G401 (cell line): ENCODE data around the gene PEX14. TPM values are rescaled to one million over a fixed set of nuclear protein-coding genes. Genes with fewer than 3 reads are reported as not detected.

ENCODE experiments used
- DNase-seq: peaks from one replicate; pipeline ENCODE4 v3.0.0-alpha.2; 2015; ENCODE audit warnings: low spot score
- in situ Hi-C: cut with HindIII; loops from 2 replicates; pipeline ENCODE4 v1.10.0; 2016; ENCODE audit warnings: low sequenced_read_pairs, mixed read lengths
- total RNA-seq: library from RNA; depleted of rRNA; stranded (reverse); fragments of >200 nt; shearing (Covaris generic); gene quantifications from 2 replicates; pipeline ENCODE4 v1.2.3, GENCODE V29; 2014

The PEX14 gene
- total RNA-seq, 1 experiment from 2014 or later: 34.7 TPM

GRCh38 chr1:10650556-10651388 is 176.0 kb downstream of the PEX14 start:
- in situ Hi-C loops: no loop called here
- DNase-seq: no peak

GRCh38 chr1:10651389-10651766 is 176.6 kb downstream of the PEX14 start:
- no peak for DNase-seq
- in situ Hi-C loops: no loop called here

- in situ Hi-C loops: no loop called here
- DNase-seq: no peak
Measured at GRCh38 chr1:10651793-10652192, 177.0 kb downstream of the PEX14 start.

- in situ Hi-C loops: no loop called here
Measured at GRCh38 chr1:10652626-10653025, 177.9 kb downstream of the PEX14 start.

GRCh38 chr1:10653370-10654125 is 178.8 kb downstream of the PEX14 start:
- DNase-seq: no peak
- in situ Hi-C loops: no loop called here

More at GRCh38 chr1:10652626-10653025, 177.9 kb downstream of the PEX14 start:
- no peak for DNase-seq

GRCh38 chr1:10655002-10655401 is 180.3 kb downstream of the PEX14 start:
- DNase-seq: no peak
- in situ Hi-C loops: no loop called here

GRCh38 chr1:10656431-10656830 is 181.7 kb downstream of the PEX14 start:
- DNase-seq: no peak
- in situ Hi-C loops: no loop called here

- no peak for DNase-seq
Measured at GRCh38 chr1:10657088-10657847, 182.5 kb downstream of the PEX14 start.

GRCh38 chr1:10658396-10659066 is 183.8 kb downstream of the PEX14 start:
- DNase-seq: no peak
- in situ Hi-C loops: no loop called here

More at GRCh38 chr1:10657088-10657847, 182.5 kb downstream of the PEX14 start:
- in situ Hi-C loops: no loop called here

GRCh38 chr1:10659218-10659617 is 184.5 kb downstream of the PEX14 start:
- in situ Hi-C loops: no loop called here
- no peak for DNase-seq

- in situ Hi-C loops: no loop called here
- DNase-seq: no peak
Measured at GRCh38 chr1:10659646-10660540, 185.1 kb downstream of the PEX14 start.

- in situ Hi-C loops: no loop called here
Measured at GRCh38 chr1:10661453-10661852, 186.7 kb downstream of the PEX14 start.

GRCh38 chr1:10662090-10662688 is 187.4 kb downstream of the PEX14 start:
- in situ Hi-C loops: no loop called here
- DNase-seq: no peak

More at GRCh38 chr1:10661453-10661852, 186.7 kb downstream of the PEX14 start:
- no peak for DNase-seq

- DNase-seq: no peak
- in situ Hi-C loops: no loop called here
Measured at GRCh38 chr1:10662824-10663677, 188.3 kb downstream of the PEX14 start.

GRCh38 chr1:10663678-10664035 is 188.9 kb downstream of the PEX14 start:
- in situ Hi-C loops: no loop called here
- DNase-seq: peak; percentile 23

GRCh38 chr1:10664251-10664650 is 189.5 kb downstream of the PEX14 start:
- in situ Hi-C loops: no loop called here
- no peak for DNase-seq

- in situ Hi-C loops: no loop called here
- DNase-seq: no peak
Measured at GRCh38 chr1:10665226-10665625, 190.5 kb downstream of the PEX14 start.
